HepG2 (cell line): ENCODE results near the gene NT5C. TPM values are rescaled to one million over a fixed set of nuclear protein-coding genes. Genes with fewer than 3 reads are reported as not detected.

Source experiments
- BRD4 ChIP-seq: sonication (generic); formaldehyde crosslinking; IDR thresholded peaks from 2 replicates; pipeline ENCODE4 v1.4.0; 2020; ENCODE audit warnings: missing genetic modification reagents
- CC2D1A ChIP-seq: sonication (generic); formaldehyde crosslinking; IDR thresholded peaks from 2 replicates; pipeline ENCODE4 v1.8.1; 2023; ENCODE audit warnings: mild to moderate bottlenecking, missing genetic modification reagents
- DNMT3B ChIP-seq: conservative IDR thresholded peaks from 2 replicates; pipeline ENCODE4 v1.6.1; 2016; ENCODE audit warnings: missing biosample characterization, control low read depth
- GABPB1 ChIP-seq: IDR thresholded peaks from 2 replicates; pipeline ENCODE4 v1.6.1; 2016; ENCODE audit warnings: mild to moderate bottlenecking, missing genetic modification reagents, moderate library complexity, missing compliant biosample characterization
- MBD4 ChIP-seq: IDR thresholded peaks from 2 replicates; pipeline ENCODE4 v1.6.1; 2012; ENCODE audit warnings: low read length, inconsistent platforms, borderline replicate concordance
- MTF1 ChIP-seq: sonication (generic); formaldehyde crosslinking; IDR thresholded peaks from 2 replicates; pipeline ENCODE4 v1.5.0; 2020; ENCODE audit warnings: missing genetic modification reagents
- NCOA1 ChIP-seq: sonication (generic); formaldehyde crosslinking; IDR thresholded peaks from 2 replicates; pipeline ENCODE4 v1.9.0; 2021; ENCODE audit warnings: missing genetic modification reagents
- PHF20 ChIP-seq: sonication (generic); formaldehyde crosslinking; IDR thresholded peaks from 2 replicates; pipeline ENCODE4 v1.5.0; 2020; ENCODE audit warnings: mild to moderate bottlenecking, missing genetic modification reagents
- TARDBP ChIP-seq: sonication (generic); formaldehyde crosslinking; IDR thresholded peaks from 2 replicates; pipeline ENCODE4 v1.8.0; 2022; ENCODE audit warnings: mild to moderate bottlenecking, missing genetic modification reagents
- ZNF12 ChIP-seq: sonication (generic); formaldehyde crosslinking; IDR thresholded peaks from 2 replicates; pipeline ENCODE4 v1.5.0; 2020; ENCODE audit warnings: missing genetic modification reagents
- ZNF382 ChIP-seq: sonication (generic); formaldehyde crosslinking; IDR thresholded peaks from 2 replicates; pipeline ENCODE4 v1.5.0; 2020; ENCODE audit warnings: missing genetic modification reagents, mild to moderate bottlenecking, borderline replicate concordance
- ZNF441 ChIP-seq: sonication (generic); formaldehyde crosslinking; IDR thresholded peaks from 2 replicates; pipeline ENCODE4 v1.7.0; 2021; ENCODE audit warnings: missing genetic modification reagents, borderline replicate concordance
- ZNF766 ChIP-seq: sonication (generic); formaldehyde crosslinking; IDR thresholded peaks from 2 replicates; pipeline ENCODE4 v1.5.0; 2020; ENCODE audit warnings: missing genetic modification reagents, borderline replicate concordance
- ZNF792 ChIP-seq: IDR thresholded peaks from 2 replicates; pipeline ENCODE4 v1.6.1; 2016
- ZSCAN9 ChIP-seq: IDR thresholded peaks from 2 replicates; pipeline ENCODE4 v1.6.1; 2016; ENCODE audit warnings: borderline replicate concordance
- polyA plus RNA-seq, 8 experiments: library from polyadenylated mRNA; depleted of rRNA in 3 of 8; stranded (reverse) in 7 of 8; unstranded in 1 of 8; fragments of >200 nt; fragmentation: Illumina TruSeq in 4 of 8; extraction: Trizol in 4 of 8; gene quantifications; 2 replicates each; pipeline versions ENCODE4 v1.2.1 to v1.2.3, GENCODE V29; 2011 to 2016; ENCODE audit warnings: low read depth in 4 of 8, missing spikeins in 1 of 8, mixed read lengths in 1 of 8; ENCODE audit not compliant: insufficient read depth in 1 of 8
- total RNA-seq, 5 experiments: library from RNA; depleted of rRNA; stranded (reverse); fragments of >200 nt; fragmentation: Illumina TruSeq; extraction: Trizol; gene quantifications; 2 replicates each; pipeline ENCODE4 v1.2.3, GENCODE V29; 2016; ENCODE audit warnings: low read depth in 1 of 5
- TF ChIP-seq, protein P1 (sequence below): sonication (generic); formaldehyde crosslinking; conservative IDR thresholded peaks from 2 replicates; pipeline ENCODE4 v1.5.0; 2020; ENCODE audit warnings: missing genetic modification reagents
- TF ChIP-seq, protein P2 (sequence below): sonication (generic); formaldehyde crosslinking; conservative IDR thresholded peaks from 2 replicates; pipeline ENCODE4 v1.4.0; 2020; ENCODE audit warnings: missing genetic modification reagents
- TF ChIP-seq, protein P3 (sequence below): sonication (generic); formaldehyde crosslinking; IDR thresholded peaks from 2 replicates; pipeline ENCODE4 v1.4.0; 2020; ENCODE audit warnings: missing genetic modification reagents
- TF ChIP-seq, protein P4 (sequence below): sonication (generic); formaldehyde crosslinking; IDR thresholded peaks from 2 replicates; pipeline ENCODE4 v1.5.1; 2020; ENCODE audit warnings: mild to moderate bottlenecking, missing genetic modification reagents
- TF ChIP-seq, protein P5 (sequence below): sonication (generic); formaldehyde crosslinking; conservative IDR thresholded peaks from 2 replicates; pipeline ENCODE4 v1.4.0; 2020; ENCODE audit warnings: missing genetic modification reagents

The NT5C gene
- total and polyA plus RNA-seq, 2 of the 13 experiments (the other 11 are each of a cell fraction or from before 2014, with no cell fraction given): 42.8 to 48.6 TPM

DNA sequence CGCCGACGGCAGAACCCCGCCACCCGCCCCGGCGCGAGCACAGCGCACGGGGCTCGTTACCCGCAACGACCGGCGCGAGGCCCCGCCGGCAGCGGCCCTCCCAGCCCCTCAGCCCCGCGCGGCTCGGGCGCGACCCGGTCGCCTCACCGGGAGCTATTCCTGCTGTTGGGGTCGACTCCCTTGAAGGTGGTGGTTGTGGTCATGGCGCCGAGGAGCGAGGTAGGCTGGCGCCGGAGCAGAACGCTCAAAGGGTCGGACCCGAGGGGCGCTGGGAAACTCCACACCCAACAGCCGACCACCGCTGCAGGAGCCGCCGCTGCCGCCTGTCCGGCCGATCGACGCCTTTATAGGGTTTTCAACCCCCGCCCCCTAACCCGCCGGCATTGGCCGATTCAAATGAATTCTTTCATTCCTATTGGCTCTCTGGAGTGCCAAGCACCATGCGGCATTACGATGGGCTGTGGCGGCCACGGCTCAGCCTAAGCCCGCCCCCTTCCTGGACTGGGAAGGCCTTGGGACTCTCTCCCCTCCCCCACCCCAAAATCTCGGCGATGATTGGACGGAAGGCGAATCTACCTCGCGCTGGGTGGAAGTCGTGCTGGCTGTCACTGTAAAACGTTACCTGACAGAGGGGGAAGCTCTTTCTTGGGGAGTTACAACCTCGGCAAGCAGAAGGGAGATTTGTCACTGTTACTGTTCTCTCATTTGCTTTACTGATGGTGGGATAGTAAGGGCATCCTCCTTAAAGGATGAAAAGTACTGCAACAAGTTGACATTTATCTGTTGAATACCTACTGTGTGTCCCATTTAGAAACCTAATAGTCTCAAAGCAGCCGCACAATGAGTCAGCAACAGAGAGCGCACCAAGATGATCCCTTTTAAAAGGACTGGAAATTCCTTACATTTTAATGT is 22.9 kb upstream of the NT5C start, which contains the start of gene JPT1 (continued):
- TF ChIP-seq, protein P1, sequence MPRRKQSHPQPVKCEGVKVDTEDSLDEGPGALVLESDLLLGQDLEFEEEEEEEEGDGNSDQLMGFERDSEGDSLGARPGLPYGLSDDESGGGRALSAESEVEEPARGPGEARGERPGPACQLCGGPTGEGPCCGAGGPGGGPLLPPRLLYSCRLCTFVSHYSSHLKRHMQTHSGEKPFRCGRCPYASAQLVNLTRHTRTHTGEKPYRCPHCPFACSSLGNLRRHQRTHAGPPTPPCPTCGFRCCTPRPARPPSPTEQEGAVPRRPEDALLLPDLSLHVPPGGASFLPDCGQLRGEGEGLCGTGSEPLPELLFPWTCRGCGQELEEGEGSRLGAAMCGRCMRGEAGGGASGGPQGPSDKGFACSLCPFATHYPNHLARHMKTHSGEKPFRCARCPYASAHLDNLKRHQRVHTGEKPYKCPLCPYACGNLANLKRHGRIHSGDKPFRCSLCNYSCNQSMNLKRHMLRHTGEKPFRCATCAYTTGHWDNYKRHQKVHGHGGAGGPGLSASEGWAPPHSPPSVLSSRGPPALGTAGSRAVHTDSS: 0 out of 2 replicates have a peak, but pooled peaks have one; percentile 30
- TF ChIP-seq ZNF792 (CRISPR knock-in tag) (peak; percentile 87), MTF1 (no peak), PHF20 (CRISPR knock-in tag) (no peak), ZSCAN9 (0 out of 2 replicates have a peak, but pooled peaks have one; percentile 83), ZNF766 (no peak), ZNF382 (no peak), GABPB1 (CRISPR knock-in tag) (peak; percentile 82), MBD4 (no peak), DNMT3B (CRISPR knock-in tag) (0 out of 2 replicates have a peak, but pooled peaks have one; percentile 69), TARDBP (CRISPR knock-in tag) (peak; percentile 53), BRD4 (CRISPR knock-in tag) (no peak), ZNF12 (no peak), ZNF441 (CRISPR knock-in tag) (peak; percentile 40), NCOA1 (peak; percentile 40; the same call in 1 of the 2 replicates), CC2D1A (CRISPR knock-in tag) (0 out of 2 replicates have a peak, but pooled peaks have one; percentile 55)
- TF ChIP-seq, protein P2, sequence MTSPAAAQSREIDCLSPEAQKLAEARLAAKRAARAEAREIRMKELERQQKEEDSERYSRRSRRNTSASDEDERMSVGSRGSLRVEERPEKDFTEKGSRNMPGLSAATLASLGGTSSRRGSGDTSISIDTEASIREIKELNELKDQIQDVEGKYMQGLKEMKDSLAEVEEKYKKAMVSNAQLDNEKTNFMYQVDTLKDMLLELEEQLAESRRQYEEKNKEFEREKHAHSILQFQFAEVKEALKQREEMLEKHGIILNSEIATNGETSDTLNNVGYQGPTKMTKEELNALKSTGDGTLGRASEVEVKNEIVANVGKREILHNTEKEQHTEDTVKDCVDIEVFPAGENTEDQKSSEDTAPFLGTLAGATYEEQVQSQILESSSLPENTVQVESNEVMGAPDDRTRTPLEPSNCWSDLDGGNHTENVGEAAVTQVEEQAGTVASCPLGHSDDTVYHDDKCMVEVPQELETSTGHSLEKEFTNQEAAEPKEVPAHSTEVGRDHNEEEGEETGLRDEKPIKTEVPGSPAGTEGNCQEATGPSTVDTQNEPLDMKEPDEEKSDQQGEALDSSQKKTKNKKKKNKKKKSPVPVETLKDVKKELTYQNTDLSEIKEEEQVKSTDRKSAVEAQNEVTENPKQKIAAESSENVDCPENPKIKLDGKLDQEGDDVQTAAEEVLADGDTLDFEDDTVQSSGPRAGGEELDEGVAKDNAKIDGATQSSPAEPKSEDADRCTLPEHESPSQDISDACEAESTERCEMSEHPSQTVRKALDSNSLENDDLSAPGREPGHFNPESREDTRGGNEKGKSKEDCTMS (CRISPR knock-in tag): 0 out of 2 replicates have a peak, but pooled peaks have one; percentile 32
- TF ChIP-seq, protein P3, sequence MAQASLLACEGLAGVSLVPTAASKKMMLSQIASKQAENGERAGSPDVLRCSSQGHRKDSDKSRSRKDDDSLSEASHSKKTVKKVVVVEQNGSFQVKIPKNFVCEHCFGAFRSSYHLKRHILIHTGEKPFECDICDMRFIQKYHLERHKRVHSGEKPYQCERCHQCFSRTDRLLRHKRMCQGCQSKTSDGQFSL (CRISPR knock-in tag): no peak
- TF ChIP-seq, protein P4, sequence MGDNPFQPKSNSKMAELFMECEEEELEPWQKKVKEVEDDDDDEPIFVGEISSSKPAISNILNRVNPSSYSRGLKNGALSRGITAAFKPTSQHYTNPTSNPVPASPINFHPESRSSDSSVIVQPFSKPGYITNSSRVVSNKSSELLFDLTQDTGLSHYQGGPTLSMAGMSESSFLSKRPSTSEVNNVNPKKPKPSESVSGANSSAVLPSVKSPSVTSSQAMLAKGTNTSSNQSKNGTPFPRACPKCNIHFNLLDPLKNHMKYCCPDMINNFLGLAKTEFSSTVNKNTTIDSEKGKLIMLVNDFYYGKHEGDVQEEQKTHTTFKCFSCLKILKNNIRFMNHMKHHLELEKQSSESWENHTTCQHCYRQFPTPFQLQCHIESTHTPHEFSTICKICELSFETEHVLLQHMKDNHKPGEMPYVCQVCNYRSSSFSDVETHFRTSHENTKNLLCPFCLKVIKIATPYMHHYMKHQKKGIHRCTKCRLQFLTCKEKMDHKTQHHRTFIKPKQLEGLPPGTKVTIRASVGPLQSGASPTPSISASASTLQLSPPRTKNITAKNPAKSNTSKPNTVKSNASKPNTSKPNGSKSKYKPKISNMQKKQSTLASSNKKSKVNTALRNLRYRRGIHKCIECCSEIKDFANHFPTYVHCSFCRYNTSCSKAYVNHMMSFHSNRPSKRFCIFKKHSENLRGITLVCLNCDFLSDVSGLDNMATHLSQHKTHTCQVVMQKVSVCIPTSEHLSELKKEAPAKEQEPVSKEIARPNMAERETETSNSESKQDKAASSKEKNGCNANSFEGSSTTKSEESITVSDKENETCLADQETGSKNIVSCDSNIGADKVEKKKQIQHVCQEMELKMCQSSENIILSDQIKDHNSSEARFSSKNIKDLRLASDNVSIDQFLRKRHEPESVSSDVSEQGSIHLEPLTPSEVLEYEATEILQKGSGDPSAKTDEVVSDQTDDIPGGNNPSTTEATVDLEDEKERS (CRISPR knock-in tag): peak; percentile 69; the same call in 1 of the 2 replicates
- TF ChIP-seq, protein P5, sequence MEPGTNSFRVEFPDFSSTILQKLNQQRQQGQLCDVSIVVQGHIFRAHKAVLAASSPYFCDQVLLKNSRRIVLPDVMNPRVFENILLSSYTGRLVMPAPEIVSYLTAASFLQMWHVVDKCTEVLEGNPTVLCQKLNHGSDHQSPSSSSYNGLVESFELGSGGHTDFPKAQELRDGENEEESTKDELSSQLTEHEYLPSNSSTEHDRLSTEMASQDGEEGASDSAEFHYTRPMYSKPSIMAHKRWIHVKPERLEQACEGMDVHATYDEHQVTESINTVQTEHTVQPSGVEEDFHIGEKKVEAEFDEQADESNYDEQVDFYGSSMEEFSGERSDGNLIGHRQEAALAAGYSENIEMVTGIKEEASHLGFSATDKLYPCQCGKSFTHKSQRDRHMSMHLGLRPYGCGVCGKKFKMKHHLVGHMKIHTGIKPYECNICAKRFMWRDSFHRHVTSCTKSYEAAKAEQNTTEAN (CRISPR knock-in tag): 0 out of 2 replicates have a peak, but pooled peaks have one; percentile 27
